Right renal pelvis (tissue), 4 donors: ENCODE results near the gene C13orf46. TPM values are rescaled to one million over a fixed set of nuclear protein-coding genes. Genes with fewer than 3 reads are reported as not detected.

ENCODE experiments used
- DNase-seq, 4 donors: peaks; one replicate each; pipeline ENCODE4 v3.0.0-alpha.2; 2013; ENCODE audit warnings: low read depth in 4 of 4, low spot score in 3 of 4, missing footprints in 1 of 4
- polyA plus RNA-seq, 4 donors: library from polyadenylated mRNA; unstranded; fragments of 120-200 nt; gene quantifications; one replicate each; pipeline ENCODE4 v1.2.1, GENCODE V29; 2013; ENCODE audit not compliant: insufficient read length in 4 of 4

Gene C13orf46
- polyA plus RNA-seq, 4 donors: 0.13 to 0.16 (median 0.15) TPM

GRCh38 chr13:113927661-113928581 is 46.0 kb downstream of the C13orf46 start:
- DNase-seq: no peak

- no peak for DNase-seq
These were observed 46.8 kb downstream of the C13orf46 start for GRCh38 chr13:113926951-113927660.

DNA sequence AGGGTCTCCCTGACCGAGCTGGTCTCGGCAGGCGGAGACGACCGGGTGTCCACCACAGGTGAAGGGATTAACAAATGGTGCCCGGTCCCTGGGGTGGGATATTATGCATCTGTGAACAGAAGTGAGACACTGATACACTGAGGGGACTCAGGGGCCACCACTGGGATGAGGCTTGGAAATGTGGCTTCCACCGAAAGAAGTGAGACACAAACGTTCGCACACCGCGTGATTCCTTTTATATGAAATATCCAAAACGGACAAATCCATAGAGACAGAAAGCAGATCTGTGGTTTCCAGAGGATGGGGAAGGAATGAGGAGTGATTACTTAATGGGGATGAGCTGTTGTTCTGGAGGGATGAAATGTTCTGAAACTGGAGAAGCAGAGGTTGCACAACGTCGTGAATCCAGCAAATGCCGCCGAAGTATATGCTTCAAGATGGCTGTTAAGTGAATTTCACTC is 47.5 kb downstream of the C13orf46 start:
- DNase-seq: no peak

GRCh38 chr13:113924184-113924901 is 49.5 kb downstream of the C13orf46 start:
- DNase-seq: no peak

DNA sequence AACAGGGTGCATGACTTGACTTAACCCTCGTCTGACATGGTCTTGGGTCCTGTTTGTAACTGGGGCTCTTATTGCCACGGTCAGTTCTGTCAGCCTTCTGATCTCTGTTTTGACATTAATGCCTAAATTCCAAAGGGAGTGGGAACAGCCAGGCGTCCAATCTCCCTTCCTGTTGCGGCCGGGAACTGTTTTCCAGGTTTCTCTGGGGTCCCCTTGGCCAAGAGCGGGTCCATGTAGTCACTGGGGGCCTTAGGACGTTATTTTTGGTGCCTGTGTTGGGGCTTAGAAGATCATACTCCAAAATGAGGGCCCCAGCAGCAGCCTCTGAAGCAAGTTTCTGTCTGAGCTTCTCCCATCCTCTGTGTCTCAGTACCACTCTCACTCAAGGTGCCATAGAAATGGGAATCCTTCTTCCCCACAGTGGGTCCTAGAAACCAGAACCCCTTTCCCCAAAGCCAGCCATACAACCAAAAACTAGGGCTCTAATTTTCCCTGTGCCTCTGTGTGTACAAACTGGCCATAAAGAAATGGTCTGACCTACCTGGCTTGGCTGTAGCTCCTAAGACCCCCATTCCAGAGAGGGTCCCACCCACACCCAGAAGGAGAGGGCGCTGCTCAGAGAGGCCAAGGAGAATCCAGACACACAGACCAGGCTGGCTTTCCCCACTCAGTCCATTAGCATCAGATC is 50.4 kb downstream of the C13orf46 start:
- no peak for DNase-seq

DNA sequence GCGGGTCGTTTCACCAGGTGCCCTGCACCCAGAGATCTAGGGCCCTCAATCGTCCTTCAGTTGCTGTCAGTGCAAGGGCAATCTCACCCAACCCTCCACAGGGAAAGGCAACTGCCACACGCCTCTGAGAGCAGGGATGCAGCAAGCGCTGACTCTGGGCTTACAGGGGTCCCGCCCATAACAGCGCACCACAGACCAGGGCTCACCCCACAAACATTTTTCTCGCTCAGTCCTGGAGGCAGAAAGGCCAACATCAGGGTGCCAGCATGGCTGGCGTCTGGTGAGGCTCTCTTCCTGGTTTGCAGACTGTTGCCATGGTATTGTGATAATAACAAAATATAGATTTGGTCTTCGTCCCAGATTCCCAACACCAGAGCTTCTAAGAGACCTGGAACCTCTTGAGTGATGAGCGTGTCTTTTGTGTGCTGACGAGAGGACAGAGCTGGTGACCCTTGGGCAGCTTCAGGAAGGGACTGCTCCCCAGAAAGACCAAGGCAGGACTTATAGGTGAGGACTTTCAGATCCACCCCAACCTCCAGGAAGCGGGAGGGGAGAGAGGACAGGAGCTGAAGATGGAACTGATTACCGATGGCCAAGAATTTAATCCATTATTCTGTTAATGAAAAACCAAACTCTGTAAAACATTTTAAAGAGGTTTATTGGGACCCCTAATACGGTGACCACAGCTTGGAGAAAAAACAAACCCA is 51.3 kb downstream of the C13orf46 start:
- no peak for DNase-seq

DNA sequence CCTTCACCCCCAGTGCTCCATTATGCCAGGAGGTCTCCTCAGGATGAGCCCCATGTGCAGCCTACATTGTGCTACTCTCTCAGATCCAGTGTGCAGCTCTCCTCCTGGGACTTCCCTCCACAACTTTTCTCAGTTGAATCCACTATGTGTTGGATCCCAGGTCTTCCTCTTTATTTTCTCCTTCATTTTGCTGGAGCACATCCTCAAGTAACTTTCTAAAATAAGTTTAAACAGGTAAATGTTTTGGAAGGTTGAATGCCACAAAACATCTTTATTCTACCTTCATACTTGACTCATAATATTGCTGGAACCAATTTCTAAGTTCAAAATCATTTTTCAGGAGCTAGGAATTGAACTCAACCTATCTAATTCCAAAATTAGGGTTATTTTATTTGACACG is 52.1 kb downstream of the C13orf46 start:
- DNase-seq: no peak

DNA sequence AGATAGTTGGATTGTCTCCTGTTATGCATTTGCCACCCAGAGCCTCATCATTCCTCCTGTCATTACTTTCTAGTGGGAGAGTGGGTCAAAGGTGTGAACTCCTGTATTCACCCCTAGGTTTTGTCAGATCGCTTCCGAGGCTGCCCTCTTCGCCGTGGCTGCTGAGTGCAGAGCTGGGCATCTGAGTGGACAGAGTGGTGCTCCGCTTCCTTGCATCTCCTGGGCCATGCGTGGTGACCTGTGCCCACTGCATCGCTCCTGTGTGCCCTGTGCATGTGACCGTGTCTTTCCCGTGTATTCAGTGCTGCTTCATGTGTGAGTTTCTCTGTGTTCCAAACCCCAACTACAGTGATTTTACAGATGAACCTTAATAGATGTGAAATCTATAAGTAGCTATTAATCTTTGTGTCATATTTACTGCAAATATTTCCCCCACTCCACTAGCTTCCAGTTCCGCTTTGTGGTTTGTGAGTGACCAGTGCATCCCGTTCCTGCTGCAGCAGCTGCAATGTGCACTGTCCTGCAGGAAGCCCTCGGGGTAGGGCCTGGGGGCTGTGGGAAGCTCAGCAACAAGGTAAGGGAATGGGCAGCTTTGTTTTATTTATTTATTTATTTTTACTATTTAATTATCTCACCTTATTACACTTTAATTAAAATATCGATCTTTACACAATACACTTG is 53.1 kb downstream of the C13orf46 start:
- no peak for DNase-seq

- no peak for DNase-seq
These were observed 53.9 kb downstream of the C13orf46 start for GRCh38 chr13:113919761-113920559.

DNA sequence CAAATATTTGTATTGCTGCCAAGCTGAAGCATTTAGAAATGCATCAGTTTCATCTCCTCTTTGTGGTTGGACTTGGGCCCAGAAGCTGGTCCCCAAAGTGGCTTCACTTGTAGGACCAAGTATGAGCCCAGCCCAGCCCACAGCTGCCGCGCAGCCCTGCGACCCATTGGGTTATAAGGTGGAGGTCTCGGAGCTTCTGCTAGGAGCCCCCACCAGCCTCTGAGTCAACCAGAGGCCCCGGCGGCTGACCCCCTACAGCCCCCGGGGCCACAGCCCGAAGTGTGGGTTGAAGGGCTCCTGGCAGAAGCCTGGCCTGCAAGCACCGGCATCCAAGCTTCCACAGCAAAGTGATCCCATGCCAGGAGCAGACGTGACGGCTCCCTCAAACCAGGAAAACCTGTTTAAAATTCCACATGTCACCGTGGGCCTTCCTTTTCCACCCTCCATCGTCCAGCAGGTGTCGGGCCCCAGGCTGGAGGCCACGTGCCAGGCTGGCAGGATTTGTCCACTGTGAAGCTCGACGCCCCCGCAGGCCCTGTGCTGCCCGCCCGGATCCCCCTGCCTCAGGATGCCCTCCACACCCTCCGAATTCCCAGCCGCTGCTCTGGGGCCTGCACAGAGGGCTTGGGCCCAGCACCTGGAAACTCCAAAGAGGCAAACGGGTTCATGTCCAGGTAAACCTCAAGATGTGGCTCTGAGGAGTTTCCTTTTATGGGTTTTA is 54.7 kb downstream of the C13orf46 start:
- DNase-seq: no peak

- no peak for DNase-seq
These were observed 55.3 kb downstream of the C13orf46 start for GRCh38 chr13:113918580-113918979.

DNA sequence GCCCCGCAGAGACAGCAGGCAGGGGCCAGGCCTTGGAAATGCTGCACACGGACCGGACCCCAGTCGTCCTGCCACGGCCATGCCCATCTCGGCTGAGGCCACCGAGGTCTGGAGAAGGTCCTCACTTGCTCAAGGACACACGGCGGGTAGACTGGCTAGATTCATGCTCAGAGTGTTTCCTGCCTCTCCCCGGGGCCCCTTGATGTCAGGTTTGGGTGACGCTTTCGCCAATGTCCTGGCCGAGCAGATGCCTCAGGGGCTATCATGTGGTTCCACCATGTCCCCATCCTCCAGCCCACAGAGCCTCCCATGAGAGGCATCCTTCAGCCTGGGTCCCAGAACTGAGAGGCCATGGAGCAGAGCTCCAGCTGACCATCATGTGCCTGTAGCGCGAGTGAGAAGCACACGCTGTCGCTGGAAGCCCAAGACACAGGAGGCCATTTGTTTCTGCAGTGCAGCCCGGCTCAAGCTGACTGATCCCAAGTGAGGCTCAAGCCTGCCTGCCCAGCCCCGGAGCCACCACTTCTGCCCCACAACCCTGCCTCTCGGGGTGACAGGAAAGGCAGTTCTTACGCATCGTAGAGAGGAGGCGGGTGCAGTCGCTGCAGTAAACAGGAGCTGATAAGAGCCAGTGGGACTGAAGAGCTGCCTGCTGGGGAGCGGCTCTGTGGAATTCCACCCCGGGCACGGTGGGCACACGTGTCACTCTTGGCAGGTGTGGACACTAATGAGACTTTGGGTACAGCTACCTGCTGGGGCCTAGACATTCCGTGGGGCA is 56.1 kb downstream of the C13orf46 start:
- no peak for DNase-seq

DNA sequence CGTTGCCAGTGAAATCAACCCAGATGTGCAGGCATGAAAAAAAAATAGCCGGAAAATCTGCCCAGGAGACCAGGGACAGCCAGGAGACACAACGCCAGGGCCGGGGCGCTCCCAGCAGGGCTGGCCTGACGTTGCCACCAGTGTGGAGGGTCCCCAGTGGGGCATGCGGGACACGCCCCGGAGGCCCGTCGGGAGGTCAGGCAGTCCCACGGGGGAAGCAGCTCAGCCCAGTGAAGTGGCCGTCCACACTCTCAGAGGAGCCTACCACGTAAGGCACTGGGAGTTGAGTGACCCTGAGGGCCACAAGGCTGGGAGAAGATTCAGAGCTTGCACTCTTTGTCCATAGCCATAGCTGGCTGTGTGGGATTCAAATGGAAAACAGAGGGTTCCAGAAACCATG is 56.8 kb downstream of the C13orf46 start:
- no peak for DNase-seq

DNA sequence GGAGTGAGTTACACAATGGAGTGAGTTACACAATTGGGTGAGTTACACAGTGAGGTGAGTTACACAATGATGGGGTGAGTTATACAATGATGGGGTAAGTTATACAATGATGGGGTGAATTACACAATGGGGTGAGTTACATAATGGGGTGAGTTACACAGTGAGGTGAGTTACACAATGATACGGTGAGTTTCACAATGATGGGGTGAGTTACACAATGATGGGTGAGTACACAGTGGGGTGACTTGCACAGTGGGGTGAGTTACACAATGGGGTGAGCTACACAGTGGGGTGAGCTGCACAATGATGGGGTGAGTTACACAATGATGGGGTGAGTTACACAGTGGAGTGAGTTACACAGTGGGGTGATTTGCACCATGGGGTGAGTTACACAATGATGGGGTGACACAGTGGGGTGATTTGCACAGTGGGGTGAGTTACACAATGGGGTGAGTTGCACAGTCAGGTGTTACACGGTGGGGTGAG is 57.5 kb downstream of the C13orf46 start:
- no peak for DNase-seq

GRCh38 chr13:113915786-113916329 is 58.0 kb downstream of the C13orf46 start:
- no peak for DNase-seq

GRCh38 chr13:113915012-113915763 is 58.7 kb downstream of the C13orf46 start:
- DNase-seq: no peak
